MG63 (cell line): ENCODE measurements around the gene KNCN. TPM values are rescaled to one million over a fixed set of nuclear protein-coding genes. Genes with fewer than 3 reads are reported as not detected.

ENCODE experiments used
- DNase-seq: peaks from one replicate; pipeline ENCODE4 v3.0.0-alpha.2; 2020
- H3K27me3 ChIP-seq: fragments of 250-450 bp; sonication (Bioruptor Pico); 2 replicates; pipeline ENCODE4 v1.5.1; 2020; ENCODE audit warnings: mild to moderate bottlenecking, moderate library complexity
- H3K36me3 ChIP-seq: fragments of 250-450 bp; sonication (Bioruptor Pico); 2 replicates; pipeline ENCODE4 v1.5.1; 2020; ENCODE audit warnings: mild to moderate bottlenecking, moderate library complexity
- H3K4me3 ChIP-seq: fragments of 250-450 bp; sonication (Bioruptor Pico); 2 replicates; pipeline ENCODE4 v1.5.1; 2020; ENCODE audit warnings: mild to moderate bottlenecking, moderate library complexity
- H3K9me3 ChIP-seq: fragments of 250-450 bp; sonication (Bioruptor Pico); 2 replicates; pipeline ENCODE4 v1.5.1; 2020; ENCODE audit warnings: mild to moderate bottlenecking, moderate library complexity
- total RNA-seq: library from RNA; depleted of rRNA; stranded (reverse); fragments of >200 nt; shearing (Covaris generic); gene quantifications from 2 replicates; pipeline ENCODE4 v1.2.3, GENCODE V29; 2014; ENCODE audit warnings: low replicate concordance

Gene KNCN
- total RNA-seq, 1 experiment from 2014 or later, result not detected

DNA sequence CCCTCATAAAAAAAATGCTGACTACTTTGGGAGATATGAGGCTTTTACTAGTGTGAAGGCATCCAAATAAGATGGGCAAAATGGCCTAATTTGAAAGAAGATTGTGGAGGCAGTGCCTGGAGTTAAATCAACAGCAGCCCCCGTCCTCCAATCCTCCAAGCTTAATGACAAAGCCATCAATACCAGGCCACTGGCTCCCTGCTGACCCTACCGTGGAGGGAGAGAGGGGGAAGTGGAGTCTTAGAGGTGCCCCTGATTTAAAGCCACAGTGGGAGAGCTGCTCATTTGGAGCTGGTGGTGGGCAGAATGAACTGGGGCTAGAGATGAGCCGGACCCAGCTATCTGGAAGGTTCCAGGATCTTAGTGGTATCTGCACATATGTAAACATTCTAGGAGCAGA lies 24.3 kb upstream of the KNCN start:
- Histone ChIP-seq H3K4me3 (no peak overlapping the region), H3K9me3 (no peaks in the 10 kb centered on the region), H3K27me3 (no peaks in the 10 kb centered on the region), H3K36me3 (peaks cover 4% of the 10 kb centered on the region; the same call in 1 of the 2 replicates)
- DNase-seq, result no peak

DNA sequence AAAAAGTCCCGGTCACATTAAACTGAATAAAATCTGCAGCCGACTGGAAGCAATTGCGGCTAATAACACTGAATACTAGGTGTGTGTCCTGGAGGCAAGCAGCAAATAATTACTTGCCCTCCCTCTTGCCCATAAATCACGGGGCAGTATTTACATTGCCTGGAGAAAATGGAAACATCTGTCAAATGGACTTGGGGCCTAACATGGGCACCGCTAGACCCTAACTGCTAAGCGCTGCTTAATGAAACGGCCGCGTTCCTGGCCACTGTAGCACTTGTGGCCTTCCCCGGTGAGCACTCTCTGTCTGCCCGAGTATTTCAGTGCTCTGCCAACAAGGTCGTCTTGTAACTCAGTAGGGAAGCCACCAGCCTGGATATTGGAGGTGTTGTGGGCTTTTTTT lies 23.9 kb upstream of the KNCN start:
- Histone ChIP-seq H3K27me3 (no peaks in the 10 kb centered on the region), H3K9me3 (no peaks in the 10 kb centered on the region), H3K4me3 (no peak overlapping the region), H3K36me3 (no peaks in the 10 kb centered on the region)
- no peak for DNase-seq

DNA sequence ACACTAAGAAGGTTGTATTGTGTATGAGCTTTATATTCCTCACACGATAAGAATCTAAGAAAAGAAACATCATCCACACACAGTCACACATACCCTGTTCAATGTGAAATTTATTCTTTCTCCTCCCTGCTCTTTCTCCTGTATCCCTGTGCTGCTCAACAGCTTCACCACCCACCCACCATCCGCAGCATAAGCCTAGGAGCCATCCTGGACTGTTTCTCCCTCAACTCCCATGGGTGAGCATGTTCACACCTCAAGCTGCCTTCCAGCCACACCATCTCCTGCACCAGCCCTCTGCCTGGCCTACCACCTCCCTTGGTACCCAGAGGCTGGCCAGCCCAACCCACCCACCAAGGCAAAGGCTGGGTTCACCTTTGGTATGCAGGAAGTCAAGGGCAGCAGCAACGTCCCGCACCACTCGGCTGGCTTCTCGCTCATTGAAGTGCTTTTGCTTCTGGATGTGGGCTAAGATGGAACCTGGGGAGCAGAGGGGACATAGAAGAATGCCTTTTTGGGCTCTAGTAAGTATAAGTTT lies 20.3 kb upstream of the KNCN start:
- H3K4me3 ChIP-seq, result no peak overlapping the region
- H3K27me3 ChIP-seq, result no peaks in the 10 kb centered on the region
- no peak for DNase-seq
- H3K36me3 ChIP-seq, result no peaks in the 10 kb centered on the region
- H3K9me3 ChIP-seq, result no peaks in the 10 kb centered on the region

GRCh38 chr1:46569884-46570725 lies 18.7 kb upstream of the KNCN start:
- no peak for DNase-seq
- H3K9me3 ChIP-seq, result no peaks in the 10 kb centered on the region
- no peaks in the 10 kb centered on the region for H3K36me3 ChIP-seq
- no peaks in the 10 kb centered on the region for H3K27me3 ChIP-seq
- no peak overlapping the region for H3K4me3 ChIP-seq

- no peaks in the 10 kb centered on the region for H3K27me3 ChIP-seq
Observed at GRCh38 chr1:46569116-46569515, 17.7 kb upstream of the KNCN start.

GRCh38 chr1:46568461-46568891 lies 17.0 kb upstream of the KNCN start:
- H3K9me3 ChIP-seq, result no peaks in the 10 kb centered on the region
- no peak overlapping the region for H3K4me3 ChIP-seq
- H3K27me3 ChIP-seq, result no peaks in the 10 kb centered on the region
- H3K36me3 ChIP-seq, result no peaks in the 10 kb centered on the region
- DNase-seq, result no peak

More at GRCh38 chr1:46569116-46569515, 17.7 kb upstream of the KNCN start:
- H3K4me3 ChIP-seq, result no peak overlapping the region
- no peaks in the 10 kb centered on the region for H3K36me3 ChIP-seq
- DNase-seq, result no peak
- no peaks in the 10 kb centered on the region for H3K9me3 ChIP-seq

DNA sequence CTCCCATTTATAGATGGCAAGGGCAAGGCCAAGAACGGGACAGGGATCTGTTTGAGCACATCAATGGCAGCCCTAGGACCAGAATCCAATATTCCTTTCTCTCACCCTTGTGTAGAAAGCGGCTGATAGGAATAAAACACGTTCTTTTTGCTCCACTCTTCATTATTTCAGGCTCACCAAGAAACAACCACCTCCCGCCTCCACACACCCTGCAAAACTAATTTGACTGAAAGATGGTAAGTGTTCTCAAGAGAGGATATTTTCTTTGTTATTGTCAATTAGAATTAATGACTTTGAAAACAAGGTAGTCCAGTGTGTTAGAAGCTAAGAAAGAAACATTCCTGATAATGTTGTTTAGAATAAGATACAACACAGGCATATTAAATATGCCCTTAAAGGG lies 11.9 kb upstream of the KNCN start:
- Histone ChIP-seq H3K27me3 (no peaks in the 10 kb centered on the region), H3K4me3 (no peak overlapping the region), H3K9me3 (no peaks in the 10 kb centered on the region), H3K36me3 (no peaks in the 10 kb centered on the region)
- DNase-seq, result no peak

DNA sequence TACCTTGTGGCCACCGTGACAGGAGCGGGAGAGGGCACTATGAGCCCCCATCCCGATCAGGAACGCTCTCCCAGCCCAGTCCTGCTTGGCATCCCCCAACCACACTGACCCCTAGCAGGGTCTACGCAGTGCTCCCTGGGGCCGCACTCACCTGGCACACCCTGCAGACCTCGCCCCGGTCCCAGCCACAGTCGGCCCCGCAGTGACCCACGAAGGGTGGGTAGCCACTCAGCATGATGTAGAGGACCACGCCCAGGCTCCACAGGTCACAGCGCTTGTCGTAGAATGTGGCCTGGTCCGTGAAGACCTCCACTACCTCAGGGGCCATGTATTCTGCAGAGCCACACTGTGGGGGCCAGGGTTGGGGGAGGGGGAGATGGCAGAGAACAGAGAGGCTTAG lies 11.1 kb upstream of the KNCN start:
- no peak overlapping the region for H3K4me3 ChIP-seq
- no peak for DNase-seq
- no peaks in the 10 kb centered on the region for H3K36me3 ChIP-seq
- H3K27me3 ChIP-seq, result no peaks in the 10 kb centered on the region
- no peaks in the 10 kb centered on the region for H3K9me3 ChIP-seq

- Histone ChIP-seq H3K36me3 (no peaks in the 10 kb centered on the region), H3K27me3 (no peaks in the 10 kb centered on the region)
- no peak for DNase-seq
Observed at GRCh38 chr1:46558966-46559365, 7.5 kb upstream of the KNCN start.

DNA sequence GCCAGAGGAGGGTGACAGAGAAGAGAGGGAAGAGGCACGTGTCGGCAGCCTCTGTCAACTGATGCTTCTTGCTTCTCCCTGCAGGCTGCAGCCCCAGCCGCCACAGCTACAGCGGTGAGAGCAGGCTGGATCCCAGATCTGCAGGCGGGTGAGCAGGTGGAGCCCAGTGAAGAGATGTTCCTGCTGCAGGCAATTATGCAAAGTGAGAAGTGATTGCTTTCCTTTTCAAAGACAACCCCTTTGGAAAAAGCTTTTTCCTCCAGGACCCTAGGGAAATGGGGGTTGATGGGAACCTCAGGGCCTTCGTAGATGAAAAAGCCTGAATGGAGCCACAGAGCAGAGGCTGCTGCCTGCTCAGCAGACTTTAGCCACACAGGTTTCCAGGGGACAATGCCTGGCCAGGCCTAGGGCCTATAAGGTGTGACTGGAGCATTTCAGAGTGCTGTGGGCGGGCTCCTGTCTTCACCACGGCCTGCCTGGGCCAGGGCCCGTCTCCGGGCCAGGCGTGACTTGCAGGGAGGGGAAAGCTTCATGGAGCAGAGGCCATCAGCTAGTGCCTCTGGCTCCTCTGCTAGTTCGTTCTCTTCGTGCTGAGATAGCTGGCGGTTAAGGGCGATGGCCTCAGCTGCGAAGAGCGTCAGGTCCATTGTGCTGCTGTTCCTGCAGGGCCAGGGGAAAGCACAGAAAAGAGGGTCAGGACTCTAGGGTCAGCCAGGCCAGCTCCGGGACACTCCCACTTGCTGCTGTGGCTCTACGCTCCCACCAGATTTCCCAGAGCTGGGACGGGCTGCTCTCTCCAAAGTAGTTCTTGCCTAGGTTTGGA lies 6.9 kb upstream of the KNCN start:
- DNase-seq, result no peak
- Histone ChIP-seq H3K9me3 (no peaks in the 10 kb centered on the region), H3K36me3 (no peaks in the 10 kb centered on the region), H3K27me3 (no peaks in the 10 kb centered on the region), H3K4me3 (no peak overlapping the region)

More at GRCh38 chr1:46558966-46559365, 7.5 kb upstream of the KNCN start:
- no peaks in the 10 kb centered on the region for H3K9me3 ChIP-seq
- no peak overlapping the region for H3K4me3 ChIP-seq

- H3K9me3 ChIP-seq, result no peaks in the 10 kb centered on the region
- H3K36me3 ChIP-seq, result no peaks in the 10 kb centered on the region
- DNase-seq, result no peak
- H3K4me3 ChIP-seq, result no peak overlapping the region
- H3K27me3 ChIP-seq, result no peaks in the 10 kb centered on the region
Observed at GRCh38 chr1:46557403-46557802, 6.0 kb upstream of the KNCN start.

- no peaks in the 10 kb centered on the region for H3K27me3 ChIP-seq
- H3K9me3 ChIP-seq, result no peaks in the 10 kb centered on the region
- no peak overlapping the region for H3K4me3 ChIP-seq
- DNase-seq, result no peak
- no peaks in the 10 kb centered on the region for H3K36me3 ChIP-seq
Observed at GRCh38 chr1:46556822-46557221, 5.4 kb upstream of the KNCN start.

- no peak overlapping the region for H3K4me3 ChIP-seq
- no peak for DNase-seq
Observed at GRCh38 chr1:46555826-46556619, 4.6 kb upstream of the KNCN start.

GRCh38 chr1:46554597-46555381 lies 3.3 kb upstream of the KNCN start:
- no peak for DNase-seq
- no peaks in the 10 kb centered on the region for H3K27me3 ChIP-seq
- H3K36me3 ChIP-seq, result no peaks in the 10 kb centered on the region
- no peaks in the 10 kb centered on the region for H3K9me3 ChIP-seq
- H3K4me3 ChIP-seq, result no peak overlapping the region

More at GRCh38 chr1:46555826-46556619, 4.6 kb upstream of the KNCN start:
- no peaks in the 10 kb centered on the region for H3K27me3 ChIP-seq
- H3K36me3 ChIP-seq, result no peaks in the 10 kb centered on the region
- H3K9me3 ChIP-seq, result no peaks in the 10 kb centered on the region

DNA sequence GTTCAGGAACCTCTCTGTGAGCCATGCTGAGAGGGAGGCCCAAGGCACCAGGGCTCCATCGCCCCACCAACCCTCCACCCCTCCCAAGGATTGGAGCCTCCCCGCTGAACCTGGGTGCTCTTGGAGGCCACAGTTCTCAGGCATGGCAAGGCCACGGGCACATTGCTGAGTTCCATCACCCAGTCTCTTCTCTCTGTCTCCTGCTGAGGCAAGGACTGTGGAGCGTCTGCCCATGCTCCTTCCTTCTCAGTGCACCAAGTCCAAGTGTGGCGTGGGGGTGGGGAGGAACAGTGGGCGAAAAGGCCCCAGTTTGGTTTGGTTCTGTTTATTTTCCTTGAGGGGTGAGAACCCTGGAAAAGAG lies 2.8 kb upstream of the KNCN start:
- Histone ChIP-seq H3K27me3 (no peaks in the 10 kb centered on the region), H3K9me3 (no peaks in the 10 kb centered on the region), H3K4me3 (no peak overlapping the region), H3K36me3 (no peaks in the 10 kb centered on the region)
- DNase-seq, result no peak

- Histone ChIP-seq H3K27me3 (no peaks in the 10 kb centered on the region), H3K9me3 (no peaks in the 10 kb centered on the region), H3K36me3 (no peaks in the 10 kb centered on the region), H3K4me3 (no peak overlapping the region)
- no peak for DNase-seq
Observed at GRCh38 chr1:46553506-46553905, 2.1 kb upstream of the KNCN start.
